IMR-90 (cell line): ENCODE data around the gene POLR2F.

Source experiments
- BHLHE40 ChIP-seq: fragments of 150-350 bp; IDR thresholded peaks from 2 replicates; pipeline ENCODE4 v1.6.1; 2016; ENCODE audit warnings: mild to moderate bottlenecking, low read depth, low read length
- CTCF ChIP-seq: conservative IDR thresholded peaks from 2 replicates; pipeline ENCODE4 v1.5.1; 2012; ENCODE audit warnings: mild to moderate bottlenecking, low read depth, low read length, improper control_type of control experiment
- MXI1 ChIP-seq: IDR thresholded peaks from 2 replicates; pipeline ENCODE4 v1.6.1; 2012; ENCODE audit warnings: low read depth, mild to moderate bottlenecking, low read length, moderate library complexity, borderline replicate concordance
- POLR2A ChIP-seq: IDR thresholded peaks from 2 replicates; pipeline ENCODE4 v1.6.1; 2012; ENCODE audit warnings: mild to moderate bottlenecking, low read depth, low read length
- RFX5 ChIP-seq: IDR thresholded peaks from 2 replicates; pipeline ENCODE4 v1.8.0; 2012; ENCODE audit warnings: low read depth, mild to moderate bottlenecking, low read length, moderate library complexity

- TF ChIP-seq CTCF (no peak), POLR2A (no peak), MXI1 (no peak), BHLHE40 (no peak), RFX5 (no peak)
Measured at GRCh38 chr22:37999640-38000272, 46.3 kb downstream of the POLR2F start.
